ENCODE measurements around the gene GP5. TPM values are rescaled to one million over a fixed set of nuclear protein-coding genes. Genes with fewer than 3 reads are reported as not detected.

Gene GP5
- total RNA-seq, 4 donors from 2014 or later, result 0.17 to 0.34 TPM; not detected in 2

DNA sequence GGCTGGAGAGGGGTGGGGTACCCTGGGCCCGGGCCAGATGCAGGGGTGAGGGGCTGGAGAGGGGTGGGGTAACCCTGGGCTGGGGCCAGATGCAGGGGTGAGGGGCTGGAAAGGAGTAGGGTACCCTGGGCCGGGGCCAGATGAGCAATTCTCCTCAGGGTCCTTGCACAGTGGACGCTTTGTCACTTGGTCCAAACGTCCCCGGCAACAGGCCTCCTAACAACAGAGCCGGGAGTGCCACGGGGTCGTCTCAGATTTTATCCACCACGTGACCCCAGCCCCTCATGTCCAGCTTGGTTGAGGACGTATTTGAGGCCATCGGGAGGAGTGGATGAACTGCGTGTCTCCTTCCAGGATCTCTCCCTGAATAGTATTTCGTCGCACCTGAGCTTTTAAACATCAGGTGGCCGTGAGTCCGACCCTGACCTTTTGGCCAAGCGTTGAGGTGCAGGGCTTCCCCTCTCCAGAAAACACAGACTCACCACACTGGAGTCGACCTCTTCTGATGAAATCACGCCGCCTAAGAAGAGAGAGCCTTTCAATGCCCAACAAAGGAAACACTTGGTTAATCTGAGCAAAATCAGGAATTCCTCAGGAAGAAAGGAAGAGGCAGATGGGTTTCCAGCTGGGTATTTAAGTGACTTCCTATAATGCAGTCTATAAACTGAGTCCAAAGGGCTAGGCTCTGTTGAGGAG is 16.7 kb downstream of the GP5 start:
- DNase-seq (ENCODE audit: extremely low spot score), result no peak
- TF ChIP-seq EP300 (IDR thresholded peaks at IDR 0.05) (no peak), CTCF (IDR thresholded peaks at IDR 0.05) (no peak), POLR2AphosphoS5 (IDR thresholded peaks at IDR 0.05) (no peak)
- H3K4me3 ChIP-seq, result no peak overlapping the region
- WGBS, result 84% methylated on average over 18 of the region's 20 CpGs
- H3K27ac ChIP-seq (replicated peaks in 1 of 4), result no peak overlapping the region
- H3K36me3 ChIP-seq, result no peaks in the 10 kb centered on the region
- no peaks in the 10 kb centered on the region for H3K4me1 ChIP-seq
- H3K9me3 ChIP-seq, result no peaks in the 10 kb centered on the region
- peaks cover 0 to 20% (median 0%) of the 10 kb centered on the region in 4 donors for H3K27me3 ChIP-seq
- intact Hi-C loops (cut with DNase I), result no loop called here

DNA sequence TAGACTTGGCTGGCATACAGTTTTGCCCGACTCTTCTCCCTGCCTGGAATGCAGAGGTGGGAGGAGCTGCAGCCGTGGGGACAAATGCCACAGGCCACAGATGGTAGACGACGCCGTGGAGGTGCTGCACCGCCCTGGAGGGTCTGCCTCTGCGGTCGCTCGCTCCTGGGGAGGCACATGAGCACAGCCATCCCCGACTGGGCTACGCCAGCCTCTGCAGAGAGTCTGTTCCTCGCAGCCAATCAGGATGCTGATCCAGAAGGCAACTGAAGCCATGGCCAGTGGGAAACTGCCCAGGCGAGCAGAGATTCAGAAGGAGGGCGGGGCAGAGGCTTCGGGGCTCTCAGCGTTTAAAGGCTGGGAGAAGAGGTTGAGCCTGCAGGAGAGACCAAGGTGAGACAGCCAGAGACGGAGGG is 17.6 kb downstream of the GP5 start:
- TF ChIP-seq EP300 (IDR thresholded peaks at IDR 0.05), result no peak
- no peak for TF ChIP-seq POLR2AphosphoS5 (IDR thresholded peaks at IDR 0.05)
- TF ChIP-seq POLR2A (IDR thresholded peaks at IDR 0.05; ENCODE audit: low read depth), result no peak
- no peak for TF ChIP-seq CTCF (IDR thresholded peaks at IDR 0.05)
- H3K9me3 ChIP-seq, result no peaks in the 10 kb centered on the region

DNA sequence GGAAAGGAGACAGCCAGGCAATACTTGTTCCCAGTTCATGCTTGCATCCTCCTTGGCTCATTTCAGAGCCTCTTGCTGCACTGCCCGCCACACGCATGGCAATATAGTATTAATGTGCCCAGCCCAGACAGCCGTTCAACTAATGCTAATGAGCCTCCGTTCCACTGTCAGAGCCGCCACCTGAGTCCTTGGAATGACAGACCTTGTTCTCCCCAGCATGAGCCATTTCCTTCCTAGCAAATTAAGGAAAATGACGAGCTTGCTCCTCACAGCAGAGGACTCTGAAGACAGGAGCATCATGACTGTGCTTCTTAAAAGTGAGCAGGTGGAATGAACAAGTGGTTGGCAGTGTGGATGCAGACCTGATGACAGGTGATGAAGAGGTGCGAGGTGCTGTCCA is 18.7 kb downstream of the GP5 start:
- no peaks in the 10 kb centered on the region for H3K9me3 ChIP-seq
- 87% methylated on average over 7 of the region's 7 CpGs for whole genome bisulfite sequencing
- intact Hi-C loops (cut with DNase I), result no loop called here
- H3K27me3 ChIP-seq, result peaks cover 0 to 24% (median 0%) of the 10 kb centered on the region in 4 donors
- H3K27ac ChIP-seq (replicated peaks in 1 of 4), result no peak overlapping the region
- H3K36me3 ChIP-seq, result no peaks in the 10 kb centered on the region
- no peak overlapping the region for H3K4me3 ChIP-seq
- no peak for DNase-seq (ENCODE audit: extremely low spot score)
- H3K4me1 ChIP-seq, result no peaks in the 10 kb centered on the region
- TF ChIP-seq CTCF (IDR thresholded peaks at IDR 0.05) (no peak), POLR2AphosphoS5 (IDR thresholded peaks at IDR 0.05) (no peak), EP300 (IDR thresholded peaks at IDR 0.05) (no peak), POLR2A (IDR thresholded peaks at IDR 0.05; ENCODE audit: low read depth) (no peak)

More for the DNA sequence above, 17.6 kb downstream of the GP5 start:
- no peaks in the 10 kb centered on the region for H3K4me1 ChIP-seq
- H3K4me3 ChIP-seq, result no peak overlapping the region
- H3K27ac ChIP-seq (replicated peaks in 1 of 4), result no peak overlapping the region
- peaks cover 0 to 20% (median 0%) of the 10 kb centered on the region in 4 donors for H3K27me3 ChIP-seq
- H3K36me3 ChIP-seq, result no peaks in the 10 kb centered on the region
- intact Hi-C loops (cut with DNase I), result no loop called here
- 59% methylated on average over 14 of the region's 17 CpGs for WGBS
- no peak for DNase-seq (ENCODE audit: extremely low spot score)

- H3K9me3 ChIP-seq, result no peaks in the 10 kb centered on the region
- DNase-seq (ENCODE audit: extremely low spot score), result no peak
- WGBS, result 86% methylated on average over 9 of the region's 9 CpGs
Observed at GRCh38 chr3:194379651-194380050, 19.4 kb downstream of the GP5 start.

More at GRCh38 chr3:194379651-194380050, 19.4 kb downstream of the GP5 start:
- Histone ChIP-seq H3K36me3 (no peaks in the 10 kb centered on the region), H3K27me3 (peaks cover 0 to 31% (median 0%) of the 10 kb centered on the region in 4 donors), H3K4me3 (no peak overlapping the region), H3K4me1 (no peaks in the 10 kb centered on the region), H3K27ac (replicated peaks in 1 of 4) (no peak overlapping the region)
- intact Hi-C loops (cut with DNase I), result no loop called here
- TF ChIP-seq POLR2A (IDR thresholded peaks at IDR 0.05; ENCODE audit: low read depth) (no peak), CTCF (IDR thresholded peaks at IDR 0.05) (no peak), POLR2AphosphoS5 (IDR thresholded peaks at IDR 0.05) (no peak), EP300 (IDR thresholded peaks at IDR 0.05) (no peak)
